Stimulated activated CD4-positive, alpha-beta T cell treated with anti-CD3 and anti-CD28 coated beads, TNF-alpha, amount 100 ng/mL, for 1 hour (primary cell): ENCODE measurements around the gene DESI1.
A peak's percentile ranks its signal among the peaks of the same experiment; 100 is the strongest.
"Not testable (repeated sequence)": the region's sequence is repeated elsewhere in the genome, so short reads cannot be mapped to it uniquely, and the experiment has no call there.

Experiments used
- DNase-seq, 3 donors: peaks; one replicate each; pipeline ENCODE4 v3.0.0-alpha.2; 2020; ENCODE audit warnings: low read depth in 3 of 3, low spot score in 1 of 3

The DESI1 gene

GRCh38 chr22:41589391-41590241 lies 31.2 kb downstream of the DESI1 start, which contains the start of gene PMM1:
Gene PMM1, minus strand, starts transcription at chr22:41589840. Its CDS starts 35 bp downstream, at chr22:41589805.
- DNase-seq: peak; percentile 100

- no peak for DNase-seq
Measured at GRCh38 chr22:41587347-41587723, 33.5 kb downstream of the DESI1 start.

DNA sequence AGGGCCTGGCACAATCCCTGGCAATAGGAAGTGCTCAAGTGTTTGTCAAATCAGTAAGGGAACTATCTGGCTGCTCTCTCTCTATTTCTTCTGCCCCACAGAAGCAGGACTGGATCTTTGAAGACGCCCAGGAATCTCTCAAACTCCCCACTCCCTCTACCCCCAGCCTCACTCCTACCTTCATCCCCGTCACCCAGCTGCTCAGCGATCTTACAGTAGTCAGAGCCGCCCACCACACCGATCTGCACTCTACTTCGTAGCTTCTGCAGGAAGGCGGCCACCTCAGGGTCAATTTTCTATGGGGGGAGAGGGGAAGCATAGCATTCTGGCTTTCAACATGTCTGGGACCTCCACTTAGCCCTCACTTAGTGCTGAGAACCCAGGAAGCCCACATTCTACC lies 34.9 kb downstream of the DESI1 start:
- DNase-seq: no peak

GRCh38 chr22:41584881-41585280 lies 36.0 kb downstream of the DESI1 start:
- no peak for DNase-seq

DNA sequence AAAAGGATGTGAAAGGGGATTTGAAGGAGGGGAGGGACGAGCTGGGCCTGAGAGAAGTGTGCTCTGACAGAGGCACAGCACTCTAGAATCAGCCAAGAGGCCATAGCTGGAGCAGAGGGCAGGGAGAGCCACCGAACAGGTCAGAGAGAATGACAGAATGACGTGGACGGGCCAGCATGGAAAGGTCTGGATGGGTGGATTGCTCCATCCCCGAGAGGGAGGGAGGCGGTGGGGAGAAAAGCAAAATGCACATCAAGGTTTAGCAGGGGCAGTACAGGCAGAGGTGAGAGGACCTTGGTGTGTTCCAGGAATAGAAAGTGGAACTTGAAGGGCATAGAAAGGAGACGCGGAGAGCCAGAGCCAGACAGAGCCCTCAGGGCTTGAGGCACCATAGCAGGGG lies 38.1 kb downstream of the DESI1 start:
- no peak for DNase-seq

DNA sequence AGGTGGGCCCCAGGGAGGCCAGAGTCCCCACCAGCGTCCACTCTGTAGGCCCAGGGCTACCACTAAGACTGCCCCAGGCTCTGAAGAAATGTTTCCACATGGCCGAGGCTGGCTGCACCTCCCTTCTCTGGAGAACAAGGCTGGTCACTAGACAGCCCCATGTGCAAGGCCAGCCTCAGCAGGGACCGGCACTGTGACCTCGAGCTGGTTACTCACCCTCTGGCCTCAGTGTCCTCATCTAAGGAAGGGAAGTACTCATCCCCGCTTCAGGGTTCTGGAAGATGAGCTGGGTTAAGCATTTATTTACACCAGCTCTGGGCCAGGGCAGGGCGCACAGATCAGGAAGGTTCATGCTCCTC lies 40.9 kb downstream of the DESI1 start:
- DNase-seq: no peak

GRCh38 chr22:41579297-41579996 lies 41.4 kb downstream of the DESI1 start:
- no peak for DNase-seq

- DNase-seq: no peak
Measured at GRCh38 chr22:41578818-41579217, 42.0 kb downstream of the DESI1 start.

DNA sequence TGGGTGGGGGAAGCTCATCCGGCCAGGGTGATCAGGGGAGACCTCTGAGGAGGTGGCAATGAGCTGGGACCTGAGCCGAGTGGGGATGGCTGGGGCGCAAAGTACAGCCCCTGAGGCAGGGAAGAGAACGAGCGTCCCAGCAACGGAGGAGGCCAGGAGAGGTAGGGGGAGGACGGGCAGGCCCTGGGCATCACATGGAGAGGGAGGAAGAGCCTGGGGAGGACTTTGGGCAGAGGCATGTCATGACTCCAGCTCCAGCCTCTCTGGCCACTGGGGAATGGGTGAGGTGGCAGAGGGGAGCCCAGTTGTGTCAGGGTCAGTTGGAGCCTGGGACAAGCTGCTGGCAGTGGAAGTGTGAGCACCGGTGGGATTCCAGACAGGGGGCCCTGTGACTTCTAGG lies 42.7 kb downstream of the DESI1 start:
- DNase-seq: no peak

DNA sequence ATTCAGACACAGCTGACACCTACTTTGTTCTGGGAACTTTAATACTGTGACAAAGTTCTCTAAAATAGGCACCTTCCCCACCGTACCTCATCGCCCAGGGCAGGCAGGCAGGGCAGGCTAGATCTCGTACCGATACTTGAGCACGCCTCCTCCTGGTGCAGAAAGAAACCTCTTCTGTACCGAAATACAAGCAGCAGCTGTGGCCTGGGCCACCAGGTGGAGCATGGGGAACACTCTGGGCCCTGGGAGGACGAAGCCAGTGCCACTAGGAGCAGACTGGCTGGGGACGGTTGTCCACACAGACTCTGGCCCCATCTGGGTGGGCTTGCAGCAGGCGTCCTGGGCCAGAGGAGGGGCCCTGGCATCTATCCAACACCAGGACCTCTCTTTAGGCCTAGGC lies 44.0 kb downstream of the DESI1 start:
- DNase-seq: no peak

DNA sequence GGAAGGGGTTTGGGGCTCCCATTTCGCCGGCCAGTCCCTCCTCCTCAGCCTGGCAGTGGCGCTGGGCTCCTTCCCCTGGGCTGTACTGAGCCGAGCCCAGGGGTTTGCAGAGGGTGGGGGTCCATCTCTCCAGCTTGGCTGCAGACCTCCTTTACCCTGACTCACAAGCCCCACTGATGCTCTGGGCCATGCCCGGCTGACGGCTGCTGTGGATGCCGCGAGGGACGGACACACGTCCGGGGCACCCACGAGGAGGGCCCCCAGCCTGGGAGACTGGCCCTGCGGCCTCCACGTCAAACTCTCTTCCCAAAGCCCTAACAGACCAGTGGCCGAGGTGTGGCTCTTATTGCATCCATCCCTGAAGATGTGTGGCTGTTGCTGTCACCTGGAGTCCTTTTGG lies 45.3 kb downstream of the DESI1 start:
- DNase-seq: no peak

- DNase-seq: no peak
Measured at GRCh38 chr22:41574847-41575381, 45.9 kb downstream of the DESI1 start.

DNA sequence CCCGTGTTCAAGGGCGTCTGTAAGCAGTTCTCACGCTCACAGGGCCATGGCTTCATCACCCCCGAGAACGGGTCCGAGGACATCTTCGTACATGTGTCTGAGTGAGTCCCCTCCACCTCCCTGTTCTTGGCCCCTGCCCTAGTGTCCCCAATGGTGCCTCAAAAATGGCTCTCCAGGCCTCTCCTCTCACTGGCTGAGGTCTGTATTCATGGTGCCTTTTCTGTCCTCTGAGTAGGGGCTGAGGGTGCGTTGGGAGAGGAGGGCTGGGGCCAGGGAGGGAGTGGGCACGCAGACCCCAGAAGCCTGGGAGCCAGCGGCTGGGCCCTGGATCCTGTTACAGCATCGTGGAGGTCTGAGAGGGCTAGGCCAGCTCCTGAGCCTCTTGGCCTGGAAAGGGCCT lies 47.2 kb downstream of the DESI1 start:
- no peak for DNase-seq

DNA sequence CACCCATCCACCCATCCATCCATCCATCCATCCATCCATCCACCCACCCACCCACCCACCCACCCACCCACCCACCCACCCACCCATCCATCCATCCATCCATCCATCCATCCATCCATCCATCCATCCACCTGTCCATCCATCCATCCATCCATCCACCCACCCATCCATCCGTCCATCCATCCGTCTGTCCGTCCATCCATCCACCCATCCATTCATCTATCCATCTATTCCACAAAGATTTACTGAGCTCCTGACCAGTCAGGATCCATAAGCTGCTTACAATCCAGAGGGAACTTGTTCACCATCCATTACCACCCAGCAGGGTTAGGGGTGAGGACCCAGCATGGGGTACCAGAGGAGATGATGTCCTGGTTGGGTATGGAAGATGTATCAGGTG lies 48.5 kb downstream of the DESI1 start:
- DNase-seq: not testable (repeated sequence)

GRCh38 chr22:41571786-41572185 lies 49.1 kb downstream of the DESI1 start:
- DNase-seq: no peak

GRCh38 chr22:41570221-41570620 lies 50.6 kb downstream of the DESI1 start:
- no peak for DNase-seq

- DNase-seq: no peak
Measured at GRCh38 chr22:41568811-41569210, 52.0 kb downstream of the DESI1 start.

- no peak for DNase-seq
Measured at GRCh38 chr22:41567512-41567768, 53.4 kb downstream of the DESI1 start.

DNA sequence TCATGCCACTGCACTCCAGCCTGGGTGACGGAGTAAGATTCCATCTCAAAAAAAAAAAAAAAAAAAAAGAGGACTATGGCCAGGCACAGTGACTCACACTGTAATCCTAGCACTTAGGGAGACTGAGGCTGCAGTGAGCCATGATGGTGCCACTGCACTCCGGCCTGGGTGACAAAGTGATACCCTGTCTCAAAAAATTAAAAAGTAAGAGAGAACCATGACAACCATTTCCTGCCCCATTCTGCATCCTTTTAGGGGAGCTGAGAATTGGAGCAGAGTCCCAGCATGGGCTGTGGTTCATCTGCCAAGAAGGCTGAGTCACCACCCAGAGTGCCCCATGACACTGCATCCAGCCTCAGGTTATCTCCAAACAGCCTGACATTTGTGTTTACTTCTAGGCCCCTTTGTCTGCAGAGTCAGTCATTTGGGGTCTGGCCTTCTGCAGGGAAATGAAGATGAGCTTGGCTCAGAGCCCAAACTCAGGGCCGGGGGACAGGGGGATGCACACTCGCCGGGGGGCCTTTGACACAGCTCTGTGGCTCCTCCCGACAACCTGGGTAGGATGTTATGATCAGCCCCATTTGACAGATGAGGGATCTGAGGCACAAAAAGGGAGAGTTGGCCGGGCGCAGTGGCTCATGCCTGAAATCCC lies 55.3 kb downstream of the DESI1 start:
- no peak for DNase-seq

DNA sequence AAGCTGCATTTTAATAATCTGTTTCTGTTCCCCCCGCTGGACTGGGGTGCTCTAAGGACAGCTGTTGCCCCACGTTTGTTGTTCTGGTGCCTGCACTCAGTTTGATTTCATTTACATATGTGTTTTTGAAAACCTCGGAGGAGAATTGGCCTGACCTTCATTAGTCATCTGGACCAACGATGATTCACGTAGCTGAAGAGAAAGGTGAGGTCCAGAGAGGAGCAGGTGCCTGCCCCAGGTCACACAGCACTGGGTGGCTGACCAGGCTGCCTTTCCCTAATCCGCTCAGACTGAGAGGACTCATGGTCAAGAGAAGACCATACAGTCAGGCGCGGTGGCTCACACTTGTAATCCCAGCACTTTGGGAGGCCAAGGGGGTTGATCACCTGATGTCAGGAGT lies 56.3 kb downstream of the DESI1 start:
- no peak for DNase-seq

- DNase-seq: no peak
Measured at GRCh38 chr22:41563051-41563711, 57.7 kb downstream of the DESI1 start.

- no peak for DNase-seq
Measured at GRCh38 chr22:41562461-41562860, 58.4 kb downstream of the DESI1 start.
